Epithelial cell of esophagus (primary cell): ENCODE measurements around the gene HSBP1L1.

ENCODE experiments used
- DNase-seq: peaks from one replicate; pipeline ENCODE4 v3.0.0; 2010; ENCODE audit warnings: low read depth
- H3K4me3 ChIP-seq: 2 replicates; pipeline ENCODE4 v1.5.1; 2011; ENCODE audit warnings: mild to moderate bottlenecking, low read length, control low read depth
- TF ChIP-seq, protein P1 (sequence below): IDR thresholded peaks from 2 replicates; pipeline ENCODE4 v1.5.1; 2011; ENCODE audit warnings: low read depth, mild to moderate bottlenecking, low read length, control low read depth, inconsistent platforms; ENCODE audit not compliant: insufficient read depth; ENCODE audit errors: missing control alignments

HSBP1L1 gene

DNA sequence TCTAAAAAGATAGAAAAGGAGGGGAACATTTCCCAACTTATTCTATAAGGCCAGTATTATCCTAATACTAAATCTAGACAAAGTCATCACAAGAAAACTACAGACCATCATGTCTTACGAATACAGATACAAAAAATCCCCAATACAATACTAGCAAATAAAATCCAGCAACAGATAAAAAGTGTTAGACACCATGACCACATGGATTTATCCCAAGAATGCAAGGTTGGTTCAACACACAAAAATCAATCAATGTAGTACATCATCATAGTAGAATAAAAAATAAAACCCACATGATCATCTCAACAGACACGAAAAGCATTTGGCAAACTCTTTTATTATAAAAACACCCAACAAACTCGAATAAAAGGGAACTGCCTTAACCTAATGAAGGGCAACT is 31.5 kb upstream of the HSBP1L1 start:
- H3K4me3 ChIP-seq = no peak overlapping the region
- no peak for DNase-seq
- TF ChIP-seq, protein P1, sequence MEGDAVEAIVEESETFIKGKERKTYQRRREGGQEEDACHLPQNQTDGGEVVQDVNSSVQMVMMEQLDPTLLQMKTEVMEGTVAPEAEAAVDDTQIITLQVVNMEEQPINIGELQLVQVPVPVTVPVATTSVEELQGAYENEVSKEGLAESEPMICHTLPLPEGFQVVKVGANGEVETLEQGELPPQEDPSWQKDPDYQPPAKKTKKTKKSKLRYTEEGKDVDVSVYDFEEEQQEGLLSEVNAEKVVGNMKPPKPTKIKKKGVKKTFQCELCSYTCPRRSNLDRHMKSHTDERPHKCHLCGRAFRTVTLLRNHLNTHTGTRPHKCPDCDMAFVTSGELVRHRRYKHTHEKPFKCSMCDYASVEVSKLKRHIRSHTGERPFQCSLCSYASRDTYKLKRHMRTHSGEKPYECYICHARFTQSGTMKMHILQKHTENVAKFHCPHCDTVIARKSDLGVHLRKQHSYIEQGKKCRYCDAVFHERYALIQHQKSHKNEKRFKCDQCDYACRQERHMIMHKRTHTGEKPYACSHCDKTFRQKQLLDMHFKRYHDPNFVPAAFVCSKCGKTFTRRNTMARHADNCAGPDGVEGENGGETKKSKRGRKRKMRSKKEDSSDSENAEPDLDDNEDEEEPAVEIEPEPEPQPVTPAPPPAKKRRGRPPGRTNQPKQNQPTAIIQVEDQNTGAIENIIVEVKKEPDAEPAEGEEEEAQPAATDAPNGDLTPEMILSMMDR = no peak

DNA sequence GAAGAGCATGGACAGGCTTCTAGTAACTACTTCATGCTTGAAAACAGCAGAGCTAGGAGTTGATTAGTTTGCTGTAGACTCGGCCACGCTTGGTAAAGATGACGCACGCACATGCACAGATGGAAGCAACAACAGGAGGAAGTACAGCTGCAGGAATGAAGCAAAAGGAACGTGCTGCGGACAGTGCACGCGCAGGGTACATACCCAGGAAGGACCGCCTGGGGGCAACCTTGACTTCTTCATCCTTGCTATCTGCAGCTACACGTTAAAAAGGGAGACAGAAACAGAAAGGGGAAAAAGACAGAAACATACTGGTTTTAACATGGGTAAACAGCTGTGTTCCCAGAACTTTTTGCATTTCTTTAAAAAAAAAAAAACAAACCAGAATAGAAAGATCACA is 30.7 kb upstream of the HSBP1L1 start:
- TF ChIP-seq, protein P1 = no peak
- H3K4me3 ChIP-seq = no peak overlapping the region
- no peak for DNase-seq

GRCh38 chr18:79934311-79935097 is 29.9 kb upstream of the HSBP1L1 start:
- no peak for DNase-seq
- TF ChIP-seq, protein P1 = peak; percentile 4
- no peak overlapping the region for H3K4me3 ChIP-seq

DNA sequence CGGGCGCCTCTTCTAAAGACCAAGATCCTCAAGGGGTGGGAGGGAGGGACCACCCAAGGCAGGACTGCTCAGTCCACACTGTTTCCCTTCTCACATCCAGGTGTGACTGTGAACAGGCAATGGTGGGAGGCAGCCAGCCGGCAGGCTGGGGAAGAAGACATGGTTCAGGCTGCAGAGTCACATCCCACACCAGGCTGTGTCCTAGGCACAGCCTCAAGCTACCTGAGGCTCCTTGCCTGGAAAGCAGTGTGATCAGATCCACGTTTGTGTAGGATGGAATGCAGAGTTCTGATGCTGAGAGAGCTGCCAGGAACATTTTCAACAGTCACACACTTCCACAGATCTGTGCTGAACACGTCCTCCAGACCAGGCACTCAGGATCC is 29.4 kb upstream of the HSBP1L1 start:
- H3K4me3 ChIP-seq = no peak overlapping the region
- TF ChIP-seq, protein P1 = no peak
- DNase-seq = no peak

DNA sequence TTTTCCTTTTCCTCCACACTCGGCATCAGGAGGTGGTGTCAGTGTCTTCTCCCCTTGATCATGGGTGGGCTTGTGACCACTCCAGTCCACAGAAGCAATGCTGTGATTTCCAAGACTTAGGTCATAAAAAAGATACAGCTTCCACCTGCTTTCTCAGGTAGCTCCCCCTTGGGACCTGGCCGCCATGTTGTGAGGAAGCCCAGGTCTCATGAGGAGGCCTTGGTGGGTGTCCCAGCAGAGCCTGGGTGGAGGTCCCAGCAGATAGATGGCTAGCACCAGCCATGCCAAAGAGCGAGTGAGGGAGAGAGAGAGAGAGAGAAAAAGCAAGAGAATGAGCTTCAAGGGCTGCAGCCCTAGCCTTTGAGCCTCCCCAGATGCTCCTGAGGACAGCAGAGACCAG is 28.9 kb upstream of the HSBP1L1 start:
- TF ChIP-seq, protein P1 = no peak
- no peak for DNase-seq
- no peak overlapping the region for H3K4me3 ChIP-seq

- DNase-seq = no peak
- TF ChIP-seq, protein P1 = no peak
Observed at GRCh38 chr18:79935925-79936324, 28.5 kb upstream of the HSBP1L1 start.

GRCh38 chr18:79936641-79937040 is 27.8 kb upstream of the HSBP1L1 start:
- no peak overlapping the region for H3K4me3 ChIP-seq
- DNase-seq = no peak
- TF ChIP-seq, protein P1 = no peak

More at GRCh38 chr18:79935925-79936324, 28.5 kb upstream of the HSBP1L1 start:
- no peak overlapping the region for H3K4me3 ChIP-seq
